ENCODE measurements around the gene HS6ST2. TPM values are rescaled to one million over a fixed set of nuclear protein-coding genes. Genes with fewer than 3 reads are reported as not detected.

The HS6ST2 gene
- total and polyA plus RNA-seq, 9 of the 15 experiments (the other 6 are each of a cell fraction or from before 2014, with no cell fraction given), result not detected

DNA sequence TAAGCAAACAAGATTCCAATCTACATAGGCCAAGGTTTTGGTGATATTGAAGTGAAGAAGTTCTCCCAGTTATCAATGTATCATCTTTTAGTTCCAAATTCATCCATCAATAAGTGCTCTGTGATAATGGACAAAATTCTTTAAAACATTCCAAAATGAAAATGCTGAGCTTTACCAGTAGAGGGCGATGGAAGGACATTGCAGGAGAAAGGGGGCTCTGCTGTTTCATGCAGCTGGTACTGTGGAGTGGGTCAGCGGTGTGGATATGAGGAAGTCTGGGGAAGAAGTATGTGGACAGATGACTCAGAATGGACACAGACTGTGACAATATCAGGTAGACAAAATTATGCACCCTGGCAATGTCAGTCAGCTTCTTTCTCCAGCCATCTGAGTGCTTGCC, 46.6 kb upstream of the HS6ST2 start:
- H4K20me1 ChIP-seq (replicated peaks; ENCODE audit: control insufficient read depth, insufficient read depth, low read length), result no peaks in the 10 kb centered on the region
- H3K27ac ChIP-seq (ENCODE audit: extremely low read depth, low read depth, low read length), result no peak overlapping the region
- no peaks in the 10 kb centered on the region for H3K27me3 ChIP-seq (ENCODE audit: control insufficient read depth in 2 of 2, insufficient read depth in 2 of 2, low read length in 2 of 2)
- no TSS peak for BruUV-seq (replicated peaks)
- intact Hi-C loops (cut with micrococcal nuclease), result loop anchor here (1.0 kb wide), 2 partner anchors 210 to 665 kb away; no protein-coding TSS in a partner anchor
- H3K36me3 ChIP-seq (ENCODE audit: control insufficient read depth, insufficient read depth, low read length), result no peaks in the 10 kb centered on the region
- POLR2A ChIA-PET, result interaction anchor here (0.7 kb wide), 1 partner anchor 836 kb away, joined by 4 read pairs; no protein-coding TSS in a partner anchor
- no peaks in the 10 kb centered on the region for H3K4me1 ChIP-seq (replicated peaks in 1 of 2; ENCODE audit: control insufficient read depth in 2 of 2, insufficient read depth in 2 of 2, low read length in 2 of 2)
- in situ Hi-C loops (cut with MboI), result no loop called here
- FAIRE-seq (peak; percentile 60), DNase-seq (ENCODE audit: extremely low read depth in 1 of 4, low spot score in 3 of 4) (peak; percentile 4 to 23 (median 8)), ATAC-seq (peak; percentile 51; the same call in 2 of the 3 replicates)
- no peak overlapping the region for H3K4me3 ChIP-seq
- H2AFZ ChIP-seq (ENCODE audit: low read depth, low read length), result no peak overlapping the region
- CTCF ChIA-PET (ENCODE audit: low intra/inter-chr PET ratio), result interaction anchor here (1.2 kb wide), 1 partner anchor 211 kb away, joined by 3 read pairs; no protein-coding TSS in a partner anchor
- H3K9ac ChIP-seq (ENCODE audit: insufficient read depth in 1 of 2, low read depth in 2 of 2, low read length in 2 of 2), result no peak overlapping the region
- H3K79me2 ChIP-seq (ENCODE audit: control insufficient read depth, insufficient read depth, low read length), result no peaks in the 10 kb centered on the region
- WGBS (ENCODE audit: insufficient coverage, low coverage, missing lambda C conversion rate), result 0% methylated on average over 2 of the region's 2 CpGs
- no peak overlapping the region for H3K4me2 ChIP-seq (ENCODE audit: insufficient read depth, low read length)
- H3K9me1 ChIP-seq (ENCODE audit: control insufficient read depth, insufficient read depth, low read length), result no peaks in the 10 kb centered on the region
- no peaks in the 10 kb centered on the region for H3K9me3 ChIP-seq (replicated peaks; ENCODE audit: control insufficient read depth, insufficient read depth, low read depth, low read length)
- TF ChIP-seq, protein P1, sequence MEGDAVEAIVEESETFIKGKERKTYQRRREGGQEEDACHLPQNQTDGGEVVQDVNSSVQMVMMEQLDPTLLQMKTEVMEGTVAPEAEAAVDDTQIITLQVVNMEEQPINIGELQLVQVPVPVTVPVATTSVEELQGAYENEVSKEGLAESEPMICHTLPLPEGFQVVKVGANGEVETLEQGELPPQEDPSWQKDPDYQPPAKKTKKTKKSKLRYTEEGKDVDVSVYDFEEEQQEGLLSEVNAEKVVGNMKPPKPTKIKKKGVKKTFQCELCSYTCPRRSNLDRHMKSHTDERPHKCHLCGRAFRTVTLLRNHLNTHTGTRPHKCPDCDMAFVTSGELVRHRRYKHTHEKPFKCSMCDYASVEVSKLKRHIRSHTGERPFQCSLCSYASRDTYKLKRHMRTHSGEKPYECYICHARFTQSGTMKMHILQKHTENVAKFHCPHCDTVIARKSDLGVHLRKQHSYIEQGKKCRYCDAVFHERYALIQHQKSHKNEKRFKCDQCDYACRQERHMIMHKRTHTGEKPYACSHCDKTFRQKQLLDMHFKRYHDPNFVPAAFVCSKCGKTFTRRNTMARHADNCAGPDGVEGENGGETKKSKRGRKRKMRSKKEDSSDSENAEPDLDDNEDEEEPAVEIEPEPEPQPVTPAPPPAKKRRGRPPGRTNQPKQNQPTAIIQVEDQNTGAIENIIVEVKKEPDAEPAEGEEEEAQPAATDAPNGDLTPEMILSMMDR (IDR thresholded peaks at IDR 0.05 in 2 of 3, conservative IDR thresholded peaks at IDR 0.05 in 1 of 3; ENCODE audit: insufficient read depth in 2 of 3, low read depth in 1 of 3, low read length in 3 of 3), result peak; percentile 42 to 65 (median 63); a peak in 5 of 6 replicates
- TF ChIP-seq NFXL1 (CRISPR knock-in tag; IDR thresholded peaks at IDR 0.05) (no peak), DMBX1 (CRISPR knock-in tag; IDR thresholded peaks at IDR 0.05; ENCODE audit: borderline replicate concordance) (no peak), NELFE (IDR thresholded peaks at IDR 0.05; ENCODE audit: insufficient read depth, insufficient read length) (no peak), CREM (IDR thresholded peaks at IDR 0.05; ENCODE audit: low read depth) (no peak)
- TF ChIP-seq, protein P2, sequence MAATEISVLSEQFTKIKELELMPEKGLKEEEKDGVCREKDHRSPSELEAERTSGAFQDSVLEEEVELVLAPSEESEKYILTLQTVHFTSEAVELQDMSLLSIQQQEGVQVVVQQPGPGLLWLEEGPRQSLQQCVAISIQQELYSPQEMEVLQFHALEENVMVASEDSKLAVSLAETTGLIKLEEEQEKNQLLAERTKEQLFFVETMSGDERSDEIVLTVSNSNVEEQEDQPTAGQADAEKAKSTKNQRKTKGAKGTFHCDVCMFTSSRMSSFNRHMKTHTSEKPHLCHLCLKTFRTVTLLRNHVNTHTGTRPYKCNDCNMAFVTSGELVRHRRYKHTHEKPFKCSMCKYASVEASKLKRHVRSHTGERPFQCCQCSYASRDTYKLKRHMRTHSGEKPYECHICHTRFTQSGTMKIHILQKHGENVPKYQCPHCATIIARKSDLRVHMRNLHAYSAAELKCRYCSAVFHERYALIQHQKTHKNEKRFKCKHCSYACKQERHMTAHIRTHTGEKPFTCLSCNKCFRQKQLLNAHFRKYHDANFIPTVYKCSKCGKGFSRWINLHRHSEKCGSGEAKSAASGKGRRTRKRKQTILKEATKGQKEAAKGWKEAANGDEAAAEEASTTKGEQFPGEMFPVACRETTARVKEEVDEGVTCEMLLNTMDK (IDR thresholded peaks at IDR 0.05; ENCODE audit: borderline replicate concordance, insufficient read depth, low read depth, low read length, poor library complexity, severe bottlenecking), result no peak
- TF ChIP-seq, protein P3, sequence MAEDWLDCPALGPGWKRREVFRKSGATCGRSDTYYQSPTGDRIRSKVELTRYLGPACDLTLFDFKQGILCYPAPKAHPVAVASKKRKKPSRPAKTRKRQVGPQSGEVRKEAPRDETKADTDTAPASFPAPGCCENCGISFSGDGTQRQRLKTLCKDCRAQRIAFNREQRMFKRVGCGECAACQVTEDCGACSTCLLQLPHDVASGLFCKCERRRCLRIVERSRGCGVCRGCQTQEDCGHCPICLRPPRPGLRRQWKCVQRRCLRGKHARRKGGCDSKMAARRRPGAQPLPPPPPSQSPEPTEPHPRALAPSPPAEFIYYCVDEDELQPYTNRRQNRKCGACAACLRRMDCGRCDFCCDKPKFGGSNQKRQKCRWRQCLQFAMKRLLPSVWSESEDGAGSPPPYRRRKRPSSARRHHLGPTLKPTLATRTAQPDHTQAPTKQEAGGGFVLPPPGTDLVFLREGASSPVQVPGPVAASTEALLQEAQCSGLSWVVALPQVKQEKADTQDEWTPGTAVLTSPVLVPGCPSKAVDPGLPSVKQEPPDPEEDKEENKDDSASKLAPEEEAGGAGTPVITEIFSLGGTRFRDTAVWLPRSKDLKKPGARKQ (CRISPR knock-in tag; IDR thresholded peaks at IDR 0.05), result no peak
- TF ChIP-seq, protein P4, sequence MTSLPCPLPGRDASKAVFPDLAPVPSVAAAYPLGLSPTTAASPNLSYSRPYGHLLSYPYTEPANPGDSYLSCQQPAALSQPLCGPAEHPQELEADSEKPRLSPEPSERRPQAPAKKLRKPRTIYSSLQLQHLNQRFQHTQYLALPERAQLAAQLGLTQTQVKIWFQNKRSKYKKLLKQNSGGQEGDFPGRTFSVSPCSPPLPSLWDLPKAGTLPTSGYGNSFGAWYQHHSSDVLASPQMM (CRISPR knock-in tag; IDR thresholded peaks at IDR 0.05), result no peak

Data from K562 (cell line).